Osteocyte (in vitro differentiated cells): ENCODE measurements around the gene CPN1. TPM values are rescaled to one million over a fixed set of nuclear protein-coding genes. Genes with fewer than 3 reads are reported as not detected.

Source experiments
- DNase-seq: peaks from one replicate; pipeline ENCODE4 v3.0.0; 2021; ENCODE audit warnings: mixed read lengths; ENCODE audit not compliant: unreplicated experiment; ENCODE audit errors: extremely low spot score
- H3K27ac Mint-ChIP-seq: one replicate; pipeline ENCODE4 v1.8.0; 2021; ENCODE audit warnings: mild to moderate bottlenecking, mixed read lengths; ENCODE audit not compliant: unreplicated experiment
- H3K27me3 Mint-ChIP-seq: one replicate; pipeline ENCODE4 v1.8.0; 2021; ENCODE audit warnings: mixed read lengths; ENCODE audit not compliant: unreplicated experiment
- H3K36me3 Mint-ChIP-seq: one replicate; pipeline ENCODE4 v1.8.0; 2021; ENCODE audit warnings: mixed read lengths; ENCODE audit not compliant: unreplicated experiment
- H3K4me1 Mint-ChIP-seq: one replicate; pipeline ENCODE4 v1.8.0; 2021; ENCODE audit warnings: mixed read lengths; ENCODE audit not compliant: unreplicated experiment
- H3K4me3 Mint-ChIP-seq: one replicate; pipeline ENCODE4 v1.8.0; 2021; ENCODE audit warnings: mild to moderate bottlenecking, moderate library complexity, mixed read lengths; ENCODE audit not compliant: unreplicated experiment
- H3K9me3 Mint-ChIP-seq: one replicate; pipeline ENCODE4 v1.8.0; 2021; ENCODE audit warnings: mixed read lengths; ENCODE audit not compliant: unreplicated experiment
- total RNA-seq: library from RNA; stranded (reverse); gene quantifications from 2 replicates; pipeline ENCODE4 v1.2.1, GENCODE V29; 2021
- TF ChIP-seq, protein P1 (sequence below): fragments of 200-600 bp; sonication (generic); IDR thresholded peaks from 2 replicates; pipeline ENCODE4 v1.5.0; 2021; ENCODE audit warnings: antibody characterized with exemption, mild to moderate bottlenecking, moderate library complexity

Gene CPN1
- total RNA-seq, 1 donor from 2014 or later = not detected

DNA sequence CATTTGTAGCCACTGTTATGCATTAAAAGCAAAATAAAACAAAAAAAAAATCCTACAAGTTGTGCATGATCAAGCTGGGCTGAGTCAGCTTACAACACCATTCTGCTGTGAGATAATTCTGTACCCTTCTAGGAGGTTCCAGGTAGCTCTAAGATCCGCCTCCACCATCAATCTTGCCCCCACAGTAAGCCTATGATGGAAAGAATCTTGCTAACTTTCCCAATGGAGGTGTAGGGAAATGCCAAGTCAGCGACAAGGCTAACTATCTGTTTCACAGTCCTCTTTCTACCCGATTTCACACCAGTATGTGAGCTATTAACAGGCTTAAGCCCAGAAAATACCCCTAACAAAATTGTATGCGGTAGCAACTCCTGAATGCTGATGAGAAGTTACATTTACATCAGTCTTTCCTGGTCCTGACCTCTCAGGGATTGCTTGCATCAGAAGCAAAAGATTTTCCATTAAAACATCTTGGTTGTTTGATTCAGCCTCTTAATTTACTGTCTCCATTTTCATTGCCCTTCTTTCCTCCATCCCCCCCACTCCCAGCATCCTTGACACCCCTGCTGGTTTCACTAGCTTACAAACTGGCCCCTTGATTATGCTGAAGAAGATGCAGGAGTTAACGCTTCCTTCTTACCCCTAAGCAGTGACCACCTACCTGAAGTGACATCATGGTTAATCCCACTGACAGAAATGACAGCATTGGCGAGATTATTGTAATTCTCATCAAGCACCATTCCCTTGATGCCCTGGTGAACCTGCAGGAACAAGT, 27.8 kb downstream of the CPN1 start:
- no peaks in the 10 kb centered on the region for H3K4me1 Mint-ChIP-seq
- DNase-seq = no peak
- no peaks in the 10 kb centered on the region for H3K36me3 Mint-ChIP-seq
- H3K4me3 Mint-ChIP-seq = no peak overlapping the region
- H3K27ac Mint-ChIP-seq = no peak overlapping the region
- peaks cover 5% of the 10 kb centered on the region for H3K9me3 Mint-ChIP-seq
- H3K27me3 Mint-ChIP-seq = peaks cover 26% of the 10 kb centered on the region
- TF ChIP-seq, protein P1, sequence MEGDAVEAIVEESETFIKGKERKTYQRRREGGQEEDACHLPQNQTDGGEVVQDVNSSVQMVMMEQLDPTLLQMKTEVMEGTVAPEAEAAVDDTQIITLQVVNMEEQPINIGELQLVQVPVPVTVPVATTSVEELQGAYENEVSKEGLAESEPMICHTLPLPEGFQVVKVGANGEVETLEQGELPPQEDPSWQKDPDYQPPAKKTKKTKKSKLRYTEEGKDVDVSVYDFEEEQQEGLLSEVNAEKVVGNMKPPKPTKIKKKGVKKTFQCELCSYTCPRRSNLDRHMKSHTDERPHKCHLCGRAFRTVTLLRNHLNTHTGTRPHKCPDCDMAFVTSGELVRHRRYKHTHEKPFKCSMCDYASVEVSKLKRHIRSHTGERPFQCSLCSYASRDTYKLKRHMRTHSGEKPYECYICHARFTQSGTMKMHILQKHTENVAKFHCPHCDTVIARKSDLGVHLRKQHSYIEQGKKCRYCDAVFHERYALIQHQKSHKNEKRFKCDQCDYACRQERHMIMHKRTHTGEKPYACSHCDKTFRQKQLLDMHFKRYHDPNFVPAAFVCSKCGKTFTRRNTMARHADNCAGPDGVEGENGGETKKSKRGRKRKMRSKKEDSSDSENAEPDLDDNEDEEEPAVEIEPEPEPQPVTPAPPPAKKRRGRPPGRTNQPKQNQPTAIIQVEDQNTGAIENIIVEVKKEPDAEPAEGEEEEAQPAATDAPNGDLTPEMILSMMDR = no peak

GRCh38 chr10:100046021-100046486, 35.6 kb downstream of the CPN1 start:
- Mint-ChIP-seq H3K4me1 (peaks cover 33% of the 10 kb centered on the region), H3K9me3 (no peaks in the 10 kb centered on the region), H3K36me3 (no peaks in the 10 kb centered on the region), H3K27ac (no peak overlapping the region), H3K4me3 (no peak overlapping the region), H3K27me3 (no peaks in the 10 kb centered on the region)
- TF ChIP-seq, protein P1 = peak; percentile 96
- peak; percentile 94 for DNase-seq

- TF ChIP-seq, protein P1 = no peak
- Mint-ChIP-seq H3K4me1 (peaks cover 35% of the 10 kb centered on the region), H3K27ac (no peak overlapping the region), H3K9me3 (no peaks in the 10 kb centered on the region), H3K27me3 (no peaks in the 10 kb centered on the region), H3K36me3 (no peaks in the 10 kb centered on the region), H3K4me3 (no peak overlapping the region)
- DNase-seq = no peak
These were observed 36.1 kb downstream of the CPN1 start for GRCh38 chr10:100045592-100045991.

- Mint-ChIP-seq H3K27me3 (no peaks in the 10 kb centered on the region), H3K9me3 (no peaks in the 10 kb centered on the region), H3K4me3 (no peak overlapping the region), H3K4me1 (peaks cover 37% of the 10 kb centered on the region), H3K27ac (peak overlapping the region; percentile 80), H3K36me3 (no peaks in the 10 kb centered on the region)
- DNase-seq = no peak
- TF ChIP-seq, protein P1 = no peak
These were observed 37.9 kb downstream of the CPN1 start for GRCh38 chr10:100043796-100044195.

GRCh38 chr10:100043344-100043743, 38.3 kb downstream of the CPN1 start:
- H3K9me3 Mint-ChIP-seq = no peaks in the 10 kb centered on the region
- H3K27ac Mint-ChIP-seq = peak overlapping the region; percentile 80
- no peaks in the 10 kb centered on the region for H3K36me3 Mint-ChIP-seq
- H3K27me3 Mint-ChIP-seq = no peaks in the 10 kb centered on the region
- TF ChIP-seq, protein P1 = no peak
- DNase-seq = no peak
- no peak overlapping the region for H3K4me3 Mint-ChIP-seq
- H3K4me1 Mint-ChIP-seq = peaks cover 40% of the 10 kb centered on the region
